Fibroblast of peridontal ligament (primary cell): Measurements from ENCODE around the gene DNAI1.

Source experiments
- DNase-seq: peaks from one replicate; pipeline ENCODE4 v3.0.0-alpha.2; 2010; ENCODE audit errors: extremely low read depth

Gene DNAI1

DNA sequence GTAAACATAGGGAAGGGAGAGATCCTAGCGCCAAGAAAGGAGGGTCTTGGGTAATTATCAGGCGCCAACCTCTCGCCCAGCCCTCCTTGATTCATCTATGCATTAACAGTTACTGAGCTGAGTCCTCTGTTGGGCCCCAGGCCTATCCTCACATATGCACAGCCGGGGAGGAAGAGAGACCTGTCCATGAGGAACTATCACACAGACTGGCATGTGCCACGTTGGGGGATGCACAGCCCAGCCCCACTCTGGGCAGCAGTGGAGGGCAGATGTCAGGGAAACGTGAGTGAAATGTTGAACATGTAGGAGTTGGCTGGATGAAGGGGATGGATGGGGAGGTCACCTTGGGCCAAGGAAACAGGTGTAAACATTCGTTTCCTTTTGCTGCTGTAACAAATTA lies 82.9 kb downstream of the DNAI1 start:
- DNase-seq, result no peak

DNA sequence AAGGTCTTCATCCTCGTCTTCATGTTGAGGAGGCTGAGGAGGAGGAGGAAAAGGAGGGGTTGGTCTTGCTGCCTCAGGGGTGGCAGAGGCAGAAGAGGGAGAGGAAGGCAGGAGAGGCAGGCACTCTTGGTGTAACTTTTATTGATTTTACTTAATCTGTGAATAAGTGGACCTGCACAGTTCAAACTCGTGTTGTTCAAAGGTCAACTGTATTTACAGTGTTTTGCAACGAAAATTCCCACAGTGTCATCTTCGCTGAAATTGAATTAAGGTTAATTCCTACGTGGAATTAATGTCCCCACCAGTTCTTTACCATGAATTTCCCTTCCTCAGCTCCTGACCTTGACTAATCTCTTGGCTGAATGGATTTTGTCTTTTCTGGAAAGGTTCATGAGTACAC lies 85.4 kb downstream of the DNAI1 start:
- no peak for DNase-seq

DNA sequence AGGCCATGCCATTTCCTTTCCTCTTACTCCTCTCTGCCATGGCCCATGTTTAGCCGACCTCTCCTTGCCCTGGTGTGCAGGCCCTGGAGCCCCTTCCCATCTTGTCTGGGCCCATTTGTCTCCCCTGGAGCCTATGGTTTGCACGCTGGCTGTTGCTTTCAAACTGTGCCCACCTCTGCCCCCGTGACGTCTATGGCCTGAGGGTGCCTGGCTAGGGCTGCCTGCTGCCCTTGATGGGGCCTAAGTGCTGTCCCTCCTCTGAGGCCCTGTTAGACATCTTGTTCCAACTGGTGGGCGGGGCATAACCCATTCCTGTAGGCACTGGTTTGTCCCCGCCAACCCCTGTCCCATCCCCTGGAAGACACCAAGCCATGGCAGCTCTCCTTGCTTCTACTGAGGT lies 86.9 kb downstream of the DNAI1 start:
- no peak for DNase-seq

DNA sequence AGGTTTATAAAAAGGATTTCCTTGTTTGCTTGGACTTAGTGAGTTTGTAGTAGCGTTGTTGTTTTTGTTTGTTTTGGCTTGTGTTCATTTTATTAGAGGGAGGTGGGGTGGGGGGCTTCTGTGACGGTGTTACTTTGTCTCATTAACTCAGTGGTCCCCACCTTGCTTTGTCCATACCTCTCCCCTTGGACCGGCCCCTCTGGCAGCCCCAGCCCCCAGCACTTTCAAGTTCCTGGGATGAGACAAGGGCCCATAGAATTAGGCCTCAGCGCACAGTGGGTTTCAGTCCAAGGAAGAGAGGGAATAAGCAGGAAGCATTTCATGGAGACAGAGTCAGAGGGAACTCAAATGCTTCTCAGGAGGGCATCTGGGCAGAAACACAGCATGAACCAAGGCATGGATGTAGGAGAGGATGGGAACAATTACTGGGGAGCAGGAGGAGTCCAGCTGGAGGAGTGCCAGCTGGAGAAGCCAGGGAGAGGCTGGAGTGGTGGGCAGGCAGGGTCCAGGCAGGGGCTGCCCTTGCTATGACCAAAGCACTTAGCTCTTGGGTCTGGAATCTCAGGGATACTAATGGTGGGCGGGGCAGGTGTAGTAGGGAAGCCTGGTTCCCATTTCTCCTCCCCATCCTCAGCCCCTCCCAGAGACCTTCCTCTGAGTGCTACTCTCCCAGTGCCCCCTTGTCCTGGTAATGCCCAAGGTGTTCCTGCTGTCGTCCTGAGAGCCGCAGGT lies 87.7 kb downstream of the DNAI1 start:
- DNase-seq, result no peak

DNA sequence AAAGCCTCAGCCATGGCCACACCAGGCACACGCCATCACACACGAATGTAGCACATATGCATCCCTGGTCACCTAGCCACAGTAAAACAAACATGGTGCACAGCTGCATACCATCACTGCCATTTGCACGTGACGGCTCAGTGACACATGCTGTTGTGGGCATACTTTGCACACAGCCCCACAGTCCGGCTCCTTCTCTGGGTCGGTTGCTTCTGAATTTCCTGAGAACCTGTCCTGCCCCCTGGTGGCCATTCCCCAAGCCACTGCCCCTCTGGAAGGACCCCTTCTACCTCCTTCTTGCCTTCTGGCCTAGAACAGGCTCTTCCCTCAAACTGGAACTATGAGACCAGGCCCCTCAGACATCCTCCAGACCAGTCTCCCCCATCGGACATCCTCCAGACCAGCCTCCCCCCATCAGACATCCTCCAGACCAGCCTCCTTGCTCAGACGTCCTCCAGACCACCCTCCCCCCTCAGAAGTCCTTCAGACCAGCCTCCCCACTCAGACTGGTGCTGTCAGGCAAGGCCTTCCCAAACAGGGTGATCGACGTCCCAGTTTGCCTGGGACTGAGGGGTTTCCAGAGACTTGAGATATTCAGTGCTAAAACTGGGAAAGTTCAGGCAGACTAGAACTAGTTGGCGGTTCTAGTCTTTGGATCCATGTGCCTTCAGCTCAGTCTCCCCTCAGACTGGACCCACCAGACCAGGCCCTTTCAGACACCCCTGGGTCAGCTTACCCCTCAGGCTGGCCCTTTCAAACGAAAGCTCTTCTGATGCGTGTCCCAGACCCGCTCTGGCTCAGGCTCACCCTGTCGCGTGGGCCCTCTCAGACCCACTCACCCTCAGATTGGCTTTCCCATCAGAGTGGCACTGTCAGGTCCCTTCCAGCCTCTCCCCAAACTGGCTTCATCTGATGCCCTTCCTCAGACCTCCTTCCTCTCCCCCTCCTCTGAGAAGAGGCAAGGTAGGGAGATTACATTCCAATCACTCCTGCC lies 88.5 kb downstream of the DNAI1 start:
- DNase-seq, result peak; percentile 62

DNA sequence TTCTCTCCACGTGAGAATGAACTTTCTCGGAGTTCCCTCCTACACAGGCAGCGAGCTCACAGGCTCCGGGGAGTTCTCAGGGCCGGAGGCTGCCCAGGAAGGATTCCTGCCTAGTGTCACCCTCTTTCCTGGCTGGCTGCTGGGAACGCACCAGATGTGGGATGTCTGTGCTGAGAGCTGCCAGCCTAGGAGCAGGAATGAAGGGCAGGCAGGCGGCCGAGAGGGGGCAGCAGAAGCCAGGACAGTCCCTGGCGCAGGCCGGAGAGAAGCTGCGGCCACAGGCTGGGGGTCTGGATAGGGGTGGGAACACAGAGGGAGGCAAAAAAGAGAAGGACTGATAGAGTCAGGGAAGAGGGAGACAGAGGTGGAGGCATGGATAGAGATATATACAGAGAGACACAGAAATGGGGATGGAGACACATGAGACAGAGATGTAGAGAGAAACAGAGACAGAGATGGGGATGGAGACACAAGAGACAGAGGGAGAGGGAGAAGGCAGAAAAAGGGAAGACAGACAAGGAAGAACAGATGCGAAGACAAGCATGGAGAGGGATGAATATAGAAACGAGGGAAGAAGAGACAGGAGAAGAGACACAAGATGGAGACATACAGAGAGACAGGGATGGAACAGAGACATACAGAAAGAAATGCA lies 89.5 kb downstream of the DNAI1 start:
- DNase-seq, result peak; percentile 48

DNA sequence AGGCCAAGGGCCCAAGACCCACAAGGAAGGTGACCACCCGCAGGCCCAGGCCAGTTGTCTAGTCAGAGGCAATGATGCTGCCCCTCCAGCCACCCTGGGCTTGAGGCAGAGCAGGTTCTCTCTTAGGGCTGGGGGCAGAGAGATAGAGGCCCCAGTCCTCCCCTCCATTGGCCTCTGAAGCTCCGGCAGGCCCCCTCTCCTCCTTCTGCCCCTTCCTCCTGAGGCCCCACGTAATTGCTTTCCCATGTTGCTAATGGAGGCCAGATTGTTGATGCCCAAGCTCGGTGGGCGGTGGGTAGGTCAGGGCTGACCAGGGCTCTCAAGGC lies 90.8 kb downstream of the DNAI1 start:
- no peak for DNase-seq

DNA sequence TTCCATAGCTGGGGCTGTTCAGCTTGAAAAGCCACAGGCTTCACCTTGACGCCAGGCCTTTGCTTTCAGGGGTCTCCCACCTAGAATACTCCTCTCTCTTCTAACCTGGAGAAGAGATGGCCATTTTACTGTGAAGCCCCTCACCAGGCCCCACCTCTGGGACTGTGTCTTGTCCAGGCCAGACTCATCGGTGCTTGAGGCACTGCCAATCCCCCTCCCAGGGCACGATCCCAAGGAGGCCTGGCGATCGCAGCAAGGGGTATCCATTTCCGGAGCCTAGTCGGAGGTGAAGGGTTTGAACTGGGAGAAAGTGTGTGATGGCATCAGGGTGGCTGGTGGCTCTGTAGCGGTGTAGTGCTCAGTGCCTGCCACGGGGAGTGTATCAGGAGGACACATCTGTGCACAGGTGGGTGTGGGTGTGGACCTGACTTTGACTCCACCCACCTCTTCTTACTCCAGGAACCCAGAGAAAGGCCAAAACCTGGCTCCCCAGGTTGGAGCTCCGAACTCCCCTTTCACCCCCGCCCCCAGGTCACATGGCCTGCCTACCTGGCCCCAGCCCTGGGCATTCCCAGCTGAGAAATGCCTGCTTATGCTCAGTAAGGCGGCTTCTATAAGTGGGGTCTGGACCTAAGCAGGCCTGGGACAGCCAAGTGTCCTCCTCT lies 91.5 kb downstream of the DNAI1 start:
- DNase-seq, result no peak

DNA sequence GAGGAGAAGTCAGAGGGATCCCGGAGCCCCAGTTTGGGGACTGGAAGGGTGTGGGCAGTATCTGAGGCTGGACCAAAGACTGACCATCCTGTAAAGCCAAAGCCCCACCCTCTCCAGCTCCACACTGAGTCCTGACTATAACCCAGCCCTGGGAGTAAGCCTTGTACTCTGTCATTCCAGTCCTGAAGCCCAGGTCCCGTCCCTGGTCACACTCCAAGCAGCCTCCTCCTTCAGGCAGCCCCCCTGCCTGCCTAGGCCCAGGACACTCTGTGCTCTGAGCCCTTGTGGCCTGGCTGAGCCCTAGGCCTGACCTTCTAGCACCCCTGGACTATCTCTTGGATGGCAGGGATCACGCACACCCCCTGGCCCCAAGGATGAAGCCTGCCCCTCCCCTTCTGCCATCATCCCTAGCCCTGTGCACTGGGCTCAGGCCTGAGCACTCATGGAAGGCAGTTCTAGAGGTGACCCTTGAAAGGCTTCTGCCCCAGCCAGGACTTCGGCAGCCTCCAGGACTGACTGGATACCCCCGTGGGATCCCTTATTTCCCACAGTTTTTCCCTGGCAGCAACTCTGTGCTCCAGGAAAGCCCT lies 92.2 kb downstream of the DNAI1 start:
- no peak for DNase-seq

DNA sequence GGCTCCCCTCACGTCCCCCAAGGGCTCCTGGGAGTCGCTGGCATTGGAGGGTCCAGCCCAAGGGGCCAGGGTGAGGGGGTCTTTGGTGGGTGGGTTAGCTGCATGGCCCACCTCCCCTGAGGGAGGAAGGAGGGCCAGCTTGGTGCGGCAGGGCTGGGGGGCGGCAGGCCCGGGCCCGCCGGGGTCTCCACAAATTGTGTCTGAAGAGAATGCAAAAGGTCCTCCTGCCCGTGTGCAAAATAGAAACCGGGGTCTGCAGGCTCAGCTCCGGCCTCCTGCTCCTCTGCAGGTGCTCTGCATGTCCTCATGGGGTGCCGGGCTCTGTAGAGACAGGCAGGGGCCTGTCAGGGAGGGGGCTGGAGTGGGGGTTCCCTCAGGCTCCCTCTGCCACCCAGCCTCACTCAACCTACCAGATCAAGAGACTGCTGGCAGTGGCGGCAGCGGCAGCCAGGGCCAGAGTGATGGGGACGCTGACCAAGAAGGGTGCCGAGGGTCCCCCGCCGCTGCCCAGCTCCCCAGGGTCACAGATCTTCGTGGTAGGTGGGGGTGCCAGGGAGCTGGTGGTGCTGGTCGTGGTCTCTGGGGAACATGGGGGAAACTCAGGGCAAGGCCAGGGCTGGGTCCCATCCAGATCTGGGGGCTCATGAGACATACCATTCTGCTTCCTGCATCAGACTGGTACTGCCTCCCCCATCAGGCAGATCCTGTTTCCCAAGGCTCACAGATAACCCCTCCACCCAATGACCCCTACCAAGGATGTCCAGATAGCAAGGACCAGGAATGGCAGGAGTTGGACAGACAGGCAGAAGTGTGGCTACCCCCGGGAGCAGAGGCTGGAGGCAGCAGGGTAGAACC lies 93.4 kb downstream of the DNAI1 start:
- no peak for DNase-seq

DNA sequence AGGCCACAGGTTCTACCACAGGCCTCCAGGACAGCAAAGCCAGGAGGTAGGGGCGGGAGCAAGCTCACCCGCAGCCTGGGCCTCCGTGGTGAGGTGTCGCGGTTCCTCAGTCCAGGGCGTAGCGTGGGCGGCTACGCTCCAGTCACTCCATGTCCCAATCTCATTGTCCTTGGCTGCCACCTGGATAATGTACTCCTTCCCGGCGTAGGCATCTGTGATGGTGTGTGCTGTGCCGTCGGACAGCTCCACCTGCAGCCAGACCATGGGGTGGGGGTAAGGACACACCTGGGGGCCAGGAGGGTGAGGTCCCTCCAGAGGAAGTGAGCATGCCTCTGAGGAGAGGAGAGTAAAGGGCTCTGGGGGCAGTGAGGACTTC lies 94.0 kb downstream of the DNAI1 start:
- no peak for DNase-seq

DNA sequence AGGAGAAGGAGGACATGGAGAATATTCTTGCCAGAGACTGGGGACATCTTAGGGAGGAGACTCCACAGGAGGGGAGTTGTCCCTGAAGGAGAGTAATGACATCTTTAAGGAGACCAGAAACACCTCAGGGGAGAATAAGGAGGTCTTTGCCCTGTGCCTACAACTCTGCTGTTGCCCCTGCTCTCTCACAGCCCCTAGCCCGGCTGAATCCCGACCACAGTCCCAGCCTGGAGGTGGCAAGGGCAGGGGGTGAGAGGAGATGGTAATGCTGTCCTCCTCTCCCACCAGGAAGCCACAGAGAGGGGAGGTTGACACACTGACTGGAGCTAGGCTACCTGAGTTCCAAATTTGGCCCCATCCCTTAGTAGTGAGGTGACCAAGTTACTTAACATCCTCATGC lies 94.4 kb downstream of the DNAI1 start:
- DNase-seq, result no peak

DNA sequence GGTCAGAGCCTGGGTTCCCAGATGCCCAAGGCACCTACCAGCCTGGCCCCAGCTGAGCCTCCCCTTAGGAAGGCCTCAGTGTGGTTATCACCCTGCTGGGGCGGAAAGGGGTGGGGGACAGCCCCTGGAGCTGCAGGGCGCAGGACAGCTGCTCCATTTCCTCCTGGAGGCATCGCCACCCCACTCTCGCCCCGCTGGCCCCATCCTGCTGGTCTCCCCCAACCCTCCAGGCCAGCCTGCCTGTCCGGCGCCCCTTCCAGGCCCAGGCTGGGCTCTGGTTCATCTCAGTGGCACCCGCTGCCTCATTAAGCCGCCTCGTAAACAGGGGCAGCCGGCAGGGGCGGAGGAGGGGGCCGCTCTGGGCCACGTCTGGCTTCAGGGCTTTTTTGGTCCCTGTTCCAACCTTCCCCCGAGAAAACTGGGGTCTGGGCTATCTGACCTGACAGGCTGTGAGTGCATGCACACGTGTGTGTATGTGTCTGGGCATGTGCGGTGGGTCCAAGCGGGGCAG lies 95.0 kb downstream of the DNAI1 start:
- no peak for DNase-seq

DNA sequence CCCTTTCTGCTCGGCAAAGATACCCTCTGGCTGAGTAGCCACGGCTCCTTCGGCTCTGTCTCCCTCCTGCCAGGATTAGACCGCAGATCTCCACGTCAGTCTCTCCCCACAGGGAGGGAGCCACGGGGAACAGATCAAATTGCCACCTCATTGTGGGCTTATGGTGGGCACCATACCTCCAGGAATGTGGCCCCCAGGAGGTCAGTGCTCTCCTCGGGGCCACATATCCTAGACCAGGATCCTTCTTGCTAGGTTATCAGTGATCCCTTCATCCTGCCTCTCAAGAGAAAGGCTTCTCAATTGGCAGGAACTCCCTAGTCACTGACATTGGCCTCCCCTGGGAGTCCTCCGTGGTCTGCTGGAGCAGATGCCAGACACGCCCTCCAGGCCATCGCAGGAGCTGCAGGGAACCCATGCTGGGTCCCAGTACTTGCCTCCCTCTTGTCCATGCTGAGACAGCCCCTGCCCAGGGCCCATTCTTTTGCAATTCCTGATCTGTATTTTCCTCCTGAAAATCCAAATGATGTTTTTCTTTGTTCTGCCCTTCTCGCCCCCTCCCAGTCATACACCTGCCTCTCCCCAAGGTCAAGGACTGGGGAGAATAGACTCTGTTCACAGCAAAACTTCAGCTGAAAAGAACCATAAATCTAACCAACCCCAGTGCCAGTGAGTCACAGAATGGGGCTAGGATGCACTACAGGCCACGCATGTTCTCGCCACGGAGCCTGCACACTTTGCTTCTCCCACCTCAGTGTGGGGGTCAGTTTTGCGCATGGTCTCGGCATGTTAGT lies 95.8 kb downstream of the DNAI1 start:
- no peak for DNase-seq

DNA sequence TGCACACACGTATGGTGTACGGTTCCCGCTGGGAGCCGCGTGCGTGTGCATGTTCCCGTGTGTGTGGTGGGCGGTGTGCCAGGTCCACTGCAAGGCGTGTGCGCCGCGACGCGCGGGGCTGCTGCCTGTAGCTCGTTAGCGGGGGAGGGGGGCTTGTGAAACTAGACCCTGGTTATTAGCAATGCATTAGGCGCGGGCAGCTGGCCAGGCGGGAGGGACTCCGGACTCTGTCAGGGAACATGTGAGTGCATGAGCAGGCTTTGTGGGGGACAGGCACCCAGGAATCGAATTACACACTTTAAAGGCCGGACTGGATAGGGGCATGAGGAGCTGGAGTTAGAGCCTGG lies 96.4 kb downstream of the DNAI1 start:
- DNase-seq, result no peak

DNA sequence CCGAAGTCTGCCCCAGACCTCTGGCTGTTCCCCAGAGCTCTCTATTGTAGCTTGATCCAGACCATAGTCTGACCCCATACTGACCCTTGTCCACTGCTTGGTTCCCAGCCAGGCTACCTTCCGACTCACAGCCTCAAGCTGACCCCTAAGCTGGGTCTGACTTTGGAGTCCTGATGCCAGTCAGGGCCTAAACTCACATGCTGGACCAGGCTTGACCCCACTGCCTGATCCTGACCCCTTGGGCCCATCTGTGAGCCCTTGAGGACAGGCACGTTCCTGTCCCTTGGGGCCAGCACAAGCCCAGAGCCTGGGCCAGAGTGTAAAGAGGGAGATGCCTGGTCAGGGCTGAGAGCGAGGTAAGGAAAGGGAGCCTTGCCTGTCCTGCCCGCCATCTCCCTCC lies 96.9 kb downstream of the DNAI1 start:
- DNase-seq, result no peak

DNA sequence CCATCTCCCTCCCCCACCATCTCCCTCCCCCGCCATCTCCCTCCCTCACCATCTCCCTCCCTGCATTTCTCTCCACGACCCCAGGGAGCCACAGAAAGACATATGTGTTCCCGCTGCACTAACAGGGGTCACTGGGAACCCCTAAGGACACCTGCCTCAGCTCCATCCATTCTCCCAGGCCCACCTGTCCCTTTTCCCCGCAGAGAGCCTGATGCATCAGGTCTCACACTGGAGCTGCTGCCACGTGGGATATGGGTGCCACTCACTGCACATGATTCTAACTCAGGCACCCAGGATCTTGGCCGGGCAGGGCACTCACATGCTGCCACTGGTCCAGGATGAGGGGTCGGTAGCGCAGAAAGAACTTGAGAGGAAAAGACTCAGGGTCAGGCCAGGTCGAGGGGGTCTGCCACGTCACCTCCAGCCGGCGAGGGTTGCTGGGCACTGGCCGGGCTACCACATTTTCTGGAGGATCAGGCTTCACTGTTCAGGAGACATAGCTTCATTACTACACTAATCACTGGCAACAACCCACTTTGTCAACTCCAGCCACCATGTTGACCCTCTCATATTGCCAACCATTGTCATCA lies 97.4 kb downstream of the DNAI1 start:
- DNase-seq, result no peak

DNA sequence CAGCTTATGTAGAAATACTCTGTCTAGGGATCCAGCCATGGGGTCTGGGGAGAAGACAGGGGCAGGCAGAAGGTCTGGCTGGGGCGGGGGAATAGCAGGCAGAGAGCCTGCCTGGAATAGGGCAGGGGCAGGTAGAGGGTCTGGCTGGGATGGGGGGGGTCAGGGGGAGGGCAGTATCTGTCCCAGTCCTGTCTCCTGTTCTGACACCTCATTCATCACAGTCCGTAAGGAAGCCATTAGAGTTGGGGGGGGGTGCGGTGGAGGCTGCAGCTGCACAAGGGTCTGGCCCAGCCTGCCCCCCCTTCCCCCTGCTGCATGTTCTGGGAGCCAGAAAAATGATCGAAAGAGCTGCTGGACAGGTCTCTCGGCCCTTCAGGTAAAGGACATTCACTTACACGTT lies 98.3 kb downstream of the DNAI1 start:
- no peak for DNase-seq
